ENCODE data around the gene CAPN10.

CAPN10 gene

GRCh38 chr2:240626531-240627300 lies 40.2 kb downstream of the CAPN10 start:
- peak; percentile 3 for DNase-seq

GRCh38 chr2:240627736-240628506 lies 41.4 kb downstream of the CAPN10 start:
- DNase-seq = no peak

GRCh38 chr2:240628507-240628807 lies 41.9 kb downstream of the CAPN10 start:
- DNase-seq = no peak

- DNase-seq = no peak
These were observed 42.5 kb downstream of the CAPN10 start for GRCh38 chr2:240628808-240629618.

- no peak for DNase-seq
These were observed 43.1 kb downstream of the CAPN10 start for GRCh38 chr2:240629619-240629967.

- no peak for DNase-seq
These were observed 43.6 kb downstream of the CAPN10 start for GRCh38 chr2:240629968-240630770.

GRCh38 chr2:240630771-240631547 lies 44.4 kb downstream of the CAPN10 start:
- DNase-seq = no peak

- no peak for DNase-seq
These were observed 45.2 kb downstream of the CAPN10 start for GRCh38 chr2:240631548-240632305.

- no peak for DNase-seq
These were observed 45.8 kb downstream of the CAPN10 start for GRCh38 chr2:240632306-240632721.

- no peak for DNase-seq
These were observed 48.8 kb downstream of the CAPN10 start for GRCh38 chr2:240635121-240635997.

GRCh38 chr2:240635998-240636547 lies 49.5 kb downstream of the CAPN10 start:
- no peak for DNase-seq

GRCh38 chr2:240636563-240637115 lies 50.1 kb downstream of the CAPN10 start:
- DNase-seq = no peak

GRCh38 chr2:240637116-240637900 lies 50.8 kb downstream of the CAPN10 start:
- DNase-seq = no peak

- no peak for DNase-seq
These were observed 51.4 kb downstream of the CAPN10 start for GRCh38 chr2:240637901-240638345.

GRCh38 chr2:240638512-240639160 lies 52.1 kb downstream of the CAPN10 start:
- no peak for DNase-seq

- DNase-seq = no peak
These were observed 53.0 kb downstream of the CAPN10 start for GRCh38 chr2:240639566-240639965.

- DNase-seq = no peak
These were observed 54.4 kb downstream of the CAPN10 start for GRCh38 chr2:240640939-240641338.

All from activated gamma-delta T cell treated with Interleukin-2 at 50 U/mL for 16 hours (primary cell).